ENCODE results near the gene CHRM3. TPM values are rescaled to one million over a fixed set of nuclear protein-coding genes. Genes with fewer than 3 reads are reported as not detected.
A peak's percentile ranks its signal among the peaks of the same experiment; 100 is the strongest.

The CHRM3 gene
- total RNA-seq, 6 experiments from 2014 or later, result 2.9 to 23.2 (median 3.8) TPM

- H3K4me1 Mint-ChIP-seq (ENCODE audit: low read depth), result peaks cover 14% of the 10 kb centered on the region; the same call in 1 of the 2 replicates
- no peak overlapping the region for H3K4me3 Mint-ChIP-seq
- no peak for DNase-seq
- H3K27me3 Mint-ChIP-seq (ENCODE audit: insufficient read depth), result no peaks in the 10 kb centered on the region
- no peaks in the 10 kb centered on the region for H3K36me3 Mint-ChIP-seq (ENCODE audit: low read depth)
- no peak overlapping the region for H3K27ac Mint-ChIP-seq
- H3K9me3 Mint-ChIP-seq, result peaks cover 22% of the 10 kb centered on the region
- TF ChIP-seq CTCF (IDR thresholded peaks at IDR 0.05), result no peak
Measured at GRCh38 chr1:239353536-239353935, 32.8 kb upstream of the CHRM3 start.

GRCh38 chr1:239354231-239354630, 32.1 kb upstream of the CHRM3 start:
- H3K4me1 Mint-ChIP-seq (ENCODE audit: low read depth), result peaks cover 14% of the 10 kb centered on the region; the same call in 1 of the 2 replicates
- H3K27ac Mint-ChIP-seq, result peak overlapping the region; percentile 55; the same call in 1 of the 2 replicates
- H3K36me3 Mint-ChIP-seq (ENCODE audit: low read depth), result no peaks in the 10 kb centered on the region
- H3K9me3 Mint-ChIP-seq, result peaks cover 22% of the 10 kb centered on the region
- no peak overlapping the region for H3K4me3 Mint-ChIP-seq
- DNase-seq, result peak; percentile 59
- no peaks in the 10 kb centered on the region for H3K27me3 Mint-ChIP-seq (ENCODE audit: insufficient read depth)
- no peak for TF ChIP-seq CTCF (IDR thresholded peaks at IDR 0.05)

DNA sequence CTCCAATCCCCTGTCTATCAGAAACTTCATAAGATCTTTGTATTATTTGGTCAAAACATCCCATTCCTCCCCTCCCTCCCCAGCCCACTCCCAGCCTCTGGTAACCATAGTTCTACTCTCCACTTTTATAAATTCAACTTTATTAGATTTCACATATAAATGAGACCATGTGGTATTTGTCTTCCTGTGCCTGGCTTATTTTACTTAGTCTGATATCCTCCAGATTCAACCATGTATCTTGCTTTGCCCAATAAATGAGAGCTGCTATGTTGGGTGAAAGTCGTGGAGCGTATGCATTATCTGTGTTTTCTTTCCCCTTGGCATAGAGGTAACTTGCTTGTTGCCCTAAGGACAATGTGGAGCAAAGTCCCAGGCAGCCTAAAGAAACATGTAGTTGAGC, 28.5 kb upstream of the CHRM3 start:
- Mint-ChIP-seq H3K4me1 (ENCODE audit: low read depth) (peaks cover 28% of the 10 kb centered on the region; the same call in 1 of the 2 replicates), H3K27ac (no peak overlapping the region), H3K4me3 (no peak overlapping the region), H3K36me3 (ENCODE audit: low read depth) (no peaks in the 10 kb centered on the region), H3K27me3 (ENCODE audit: insufficient read depth) (no peaks in the 10 kb centered on the region), H3K9me3 (peaks cover 21% of the 10 kb centered on the region)
- no peak for TF ChIP-seq CTCF (IDR thresholded peaks at IDR 0.05)
- no peak for DNase-seq

DNA sequence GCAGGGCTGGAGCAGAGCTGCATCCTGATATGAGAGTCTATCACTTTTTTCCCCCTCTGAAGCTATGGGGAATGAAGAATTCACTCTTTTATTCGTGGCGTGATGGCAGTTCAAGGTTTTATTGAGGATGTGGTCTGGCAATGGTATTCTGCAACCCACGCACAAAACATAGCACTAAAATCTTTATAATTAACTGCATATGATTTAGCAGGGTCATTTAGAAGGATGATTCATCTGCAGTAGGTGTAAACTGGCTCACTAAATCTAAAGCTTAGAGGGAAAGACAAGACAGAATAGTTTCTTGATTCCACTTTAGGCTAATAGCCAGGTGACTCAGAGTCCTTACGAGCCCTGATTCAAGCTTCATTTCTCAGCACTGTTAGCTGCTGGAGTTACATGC, 25.0 kb upstream of the CHRM3 start:
- H3K36me3 Mint-ChIP-seq (ENCODE audit: low read depth), result no peaks in the 10 kb centered on the region
- peak; percentile 85 for DNase-seq
- H3K27ac Mint-ChIP-seq, result peak overlapping the region; percentile 72; the same call in 1 of the 2 replicates

GRCh38 chr1:239363930-239364329, 22.4 kb upstream of the CHRM3 start:
- Mint-ChIP-seq H3K4me3 (no peak overlapping the region), H3K36me3 (ENCODE audit: low read depth) (no peaks in the 10 kb centered on the region), H3K27me3 (ENCODE audit: insufficient read depth) (no peaks in the 10 kb centered on the region), H3K27ac (no peak overlapping the region), H3K4me1 (ENCODE audit: low read depth) (peaks cover 14% of the 10 kb centered on the region; the same call in 1 of the 2 replicates), H3K9me3 (peaks cover 15% of the 10 kb centered on the region)
- DNase-seq, result no peak
- no peak for TF ChIP-seq CTCF (IDR thresholded peaks at IDR 0.05)

More for the DNA sequence above, 25.0 kb upstream of the CHRM3 start:
- H3K4me3 Mint-ChIP-seq, result no peak overlapping the region; the same call in 1 of the 2 replicates
- no peaks in the 10 kb centered on the region for H3K27me3 Mint-ChIP-seq (ENCODE audit: insufficient read depth)
- peaks cover 14% of the 10 kb centered on the region; the same call in 1 of the 2 replicates for H3K4me1 Mint-ChIP-seq (ENCODE audit: low read depth)
- peaks cover 29% of the 10 kb centered on the region for H3K9me3 Mint-ChIP-seq
- no peak for TF ChIP-seq CTCF (IDR thresholded peaks at IDR 0.05)

All from HFFc6 (cell line).